ENCODE results near the gene EXOC6B.
"Not testable (repeated sequence)": the region's sequence is repeated elsewhere in the genome, so short reads cannot be mapped to it uniquely, and the experiment has no call there.

Gene EXOC6B

DNA sequence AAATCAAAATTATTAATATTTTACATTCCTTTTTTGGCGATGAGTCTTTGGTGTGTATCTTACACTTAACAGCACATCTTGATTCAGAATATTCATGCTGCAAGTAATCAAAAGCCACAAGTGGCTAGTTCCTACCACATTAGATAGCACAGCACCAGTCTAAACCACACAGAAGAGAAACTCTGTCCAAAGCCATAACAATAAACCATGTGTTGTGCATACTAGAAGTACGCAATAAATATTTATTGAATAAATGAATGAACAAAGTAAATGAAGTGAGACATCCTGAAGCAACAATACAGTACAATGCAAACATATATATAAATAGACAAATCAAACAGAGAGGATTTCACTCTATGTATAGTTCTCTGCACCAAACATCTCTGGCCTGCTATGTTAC lies 287.3 kb downstream of the EXOC6B start:
- no peak for DNase-seq

DNA sequence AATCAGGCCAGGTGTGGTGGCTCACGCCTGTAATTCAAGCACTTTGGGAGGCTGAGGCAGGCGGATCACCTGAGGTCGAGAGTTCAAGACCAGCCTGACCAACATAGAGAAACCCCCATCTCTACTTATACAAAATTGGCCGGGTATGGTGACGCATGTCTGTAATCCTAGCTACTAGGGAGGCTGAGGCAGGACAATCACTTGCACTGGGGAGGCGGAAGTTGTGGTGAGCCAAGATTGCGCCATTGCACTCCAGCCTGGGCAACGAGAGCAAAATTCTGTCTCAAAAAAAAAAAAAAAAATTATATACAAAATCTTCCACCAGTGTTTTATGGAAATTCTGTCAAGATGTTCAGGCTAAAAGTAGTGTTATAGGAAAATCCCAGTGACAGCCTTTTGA lies 290.2 kb downstream of the EXOC6B start:
- not testable (repeated sequence) for DNase-seq

DNA sequence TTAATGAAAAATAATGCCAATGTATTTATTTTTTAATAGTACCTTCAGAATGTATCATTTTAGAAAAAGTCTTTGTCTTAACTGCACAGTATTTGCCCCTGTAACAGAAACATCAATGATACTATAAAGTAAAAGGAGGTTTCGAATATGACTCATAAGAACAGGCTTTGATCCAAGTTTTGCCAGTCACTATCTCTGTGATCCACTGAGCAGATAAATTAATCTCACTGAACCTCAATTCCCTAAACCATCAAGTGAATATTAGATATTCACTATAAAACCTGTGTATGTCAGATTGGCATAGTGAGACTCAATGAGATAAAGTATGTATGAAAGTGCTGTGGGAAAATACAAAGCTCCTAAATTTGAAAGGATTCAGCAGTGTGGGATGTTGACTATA lies 292.1 kb downstream of the EXOC6B start:
- no peak for DNase-seq

DNA sequence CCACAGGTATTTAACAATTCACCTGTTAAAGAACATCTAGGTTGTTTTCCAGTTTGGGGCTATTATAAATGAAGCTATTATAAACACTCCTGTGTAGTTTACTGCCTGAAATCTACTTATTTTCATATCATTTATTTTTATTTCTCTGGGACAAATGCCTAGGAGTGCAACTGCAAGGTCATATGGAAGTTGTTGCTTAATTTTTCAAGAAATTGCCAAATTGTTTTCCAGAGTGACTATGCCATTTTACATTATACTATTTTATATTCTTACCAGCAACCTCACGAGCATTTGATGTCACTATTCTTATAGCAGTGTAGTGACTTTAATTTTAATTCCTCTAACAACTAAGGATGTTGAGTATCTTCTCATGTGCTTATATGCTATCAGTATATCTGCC lies 298.4 kb downstream of the EXOC6B start:
- DNase-seq, result no peak

DNA sequence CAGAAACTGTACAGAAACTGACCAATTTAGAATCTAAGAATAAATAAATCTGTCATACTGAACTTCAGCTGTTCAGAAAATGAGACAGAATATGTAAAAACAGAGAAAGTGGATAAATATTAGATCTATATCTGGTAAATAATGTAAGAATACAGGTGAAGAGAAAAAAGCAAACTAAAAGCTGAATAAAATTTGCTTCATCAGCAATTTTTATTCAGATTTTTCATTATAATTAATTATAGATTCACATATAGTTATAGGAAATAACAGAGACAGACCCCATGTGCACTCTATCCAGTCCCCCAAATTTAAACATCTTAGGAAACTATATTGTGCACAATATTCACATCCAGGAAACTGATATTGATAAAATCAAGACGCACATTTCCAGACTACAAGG lies 299.2 kb downstream of the EXOC6B start:
- DNase-seq, result no peak

DNA sequence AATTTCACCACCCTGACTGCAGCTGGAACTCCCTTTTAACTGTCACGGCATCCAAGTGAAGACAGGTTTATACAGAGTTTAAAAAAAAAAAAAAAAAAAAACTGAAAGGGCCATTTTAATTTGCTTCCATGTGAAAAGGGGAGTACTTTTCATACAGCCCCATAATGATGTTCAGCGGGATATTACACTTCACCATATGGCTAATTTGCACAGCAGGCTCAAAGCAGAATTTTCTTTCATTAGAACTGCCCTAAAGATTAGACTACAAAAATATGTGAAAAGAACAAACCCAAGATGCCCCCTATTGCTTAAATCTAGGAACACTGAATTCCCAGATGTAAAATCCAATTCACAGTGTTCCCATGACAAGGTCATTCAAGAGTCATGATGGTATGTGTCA lies 301.8 kb downstream of the EXOC6B start:
- DNase-seq, result no peak

DNA sequence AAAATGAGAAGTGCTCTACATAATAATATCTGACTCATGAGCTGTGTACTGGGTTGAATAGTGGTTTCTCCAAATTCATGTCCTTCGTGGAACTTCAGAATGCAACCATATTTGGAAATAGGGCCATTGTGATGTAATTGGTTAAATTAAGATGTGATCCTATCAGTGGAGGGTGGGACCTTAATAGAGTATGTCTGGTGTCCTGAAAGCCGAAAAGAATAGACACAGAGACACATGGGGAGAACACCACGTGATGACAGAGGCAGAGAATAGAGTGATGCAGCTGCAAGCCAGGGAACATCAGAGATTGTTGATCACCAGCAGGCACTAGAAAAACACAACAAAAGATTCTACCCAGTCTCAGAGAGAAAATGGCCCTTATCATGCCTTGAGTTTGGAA lies 310.1 kb downstream of the EXOC6B start:
- DNase-seq, result no peak

DNA sequence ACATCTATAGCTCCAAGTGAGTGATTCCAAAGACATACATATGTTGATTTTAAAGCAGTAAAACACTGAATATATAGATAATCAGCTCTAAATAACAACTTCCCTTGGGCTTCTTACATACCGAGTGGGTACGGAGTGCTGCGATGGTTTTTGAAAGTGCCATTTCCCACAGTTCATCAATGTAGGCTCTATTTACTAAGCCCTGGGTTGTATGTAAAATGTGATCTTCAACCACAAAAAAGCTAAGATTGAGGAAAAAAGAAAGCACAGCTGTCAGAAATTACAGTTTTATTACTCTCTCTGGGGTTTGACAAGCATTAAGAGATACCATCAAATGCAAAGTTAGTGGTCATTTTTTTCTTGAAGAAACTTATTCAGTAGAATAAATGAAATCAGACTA lies 312.8 kb downstream of the EXOC6B start:
- DNase-seq, result no peak

DNA sequence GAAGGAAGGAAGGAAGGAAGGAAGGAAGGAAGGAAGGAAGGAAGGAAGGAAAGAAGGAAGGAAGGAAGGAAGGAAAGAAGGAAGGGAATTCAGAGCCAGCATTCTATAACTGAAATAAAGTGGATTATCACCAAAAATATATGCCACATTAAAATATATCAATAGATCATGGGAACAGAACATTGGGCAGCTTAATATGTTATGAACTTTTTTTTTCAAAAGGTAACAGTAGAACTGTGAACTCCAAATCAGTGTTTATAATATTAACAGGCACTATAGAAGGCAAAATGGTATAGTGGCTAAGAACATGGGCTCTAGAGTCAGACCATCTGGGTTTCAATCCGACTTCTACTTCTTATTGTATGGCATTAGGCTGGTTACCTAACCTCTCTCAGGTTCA lies 313.5 kb downstream of the EXOC6B start:
- no peak for DNase-seq

DNA sequence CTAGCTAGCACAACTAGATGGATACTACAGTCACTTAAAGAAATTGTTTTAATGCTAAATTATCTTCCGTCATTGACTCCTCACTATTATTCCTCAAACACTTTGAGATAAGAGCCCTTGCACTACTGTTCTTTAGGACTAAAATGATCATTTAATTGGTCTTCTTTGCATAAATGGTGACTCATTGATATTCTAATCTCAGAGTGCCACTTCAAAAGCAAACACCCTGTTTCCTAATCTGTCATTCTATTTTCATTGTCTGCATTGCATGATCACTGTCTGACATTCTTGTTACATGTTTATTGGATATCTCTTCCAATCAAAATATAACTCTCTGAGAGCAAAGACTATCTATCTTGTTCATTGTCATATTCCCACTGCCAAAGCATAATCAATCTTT lies 313.9 kb downstream of the EXOC6B start:
- DNase-seq, result no peak

DNA sequence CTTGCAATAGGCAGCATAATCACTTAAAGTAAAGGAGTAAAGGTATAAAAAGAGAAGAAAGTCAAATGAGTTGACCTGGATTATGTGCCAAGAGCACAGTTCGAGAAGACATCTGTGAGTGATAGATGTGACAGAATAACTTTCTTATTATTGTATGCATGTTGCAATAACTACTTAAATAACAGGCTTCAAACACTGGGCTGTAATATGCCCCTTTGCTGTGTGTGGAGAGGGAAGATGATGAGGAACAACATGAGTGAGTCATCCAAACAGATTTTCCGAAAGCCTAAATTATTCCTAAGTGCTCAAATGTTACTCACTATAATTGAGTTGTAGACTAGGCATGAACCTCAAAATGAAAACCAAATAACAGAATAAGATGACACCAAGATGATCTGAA lies 328.1 kb downstream of the EXOC6B start:
- DNase-seq, result no peak

DNA sequence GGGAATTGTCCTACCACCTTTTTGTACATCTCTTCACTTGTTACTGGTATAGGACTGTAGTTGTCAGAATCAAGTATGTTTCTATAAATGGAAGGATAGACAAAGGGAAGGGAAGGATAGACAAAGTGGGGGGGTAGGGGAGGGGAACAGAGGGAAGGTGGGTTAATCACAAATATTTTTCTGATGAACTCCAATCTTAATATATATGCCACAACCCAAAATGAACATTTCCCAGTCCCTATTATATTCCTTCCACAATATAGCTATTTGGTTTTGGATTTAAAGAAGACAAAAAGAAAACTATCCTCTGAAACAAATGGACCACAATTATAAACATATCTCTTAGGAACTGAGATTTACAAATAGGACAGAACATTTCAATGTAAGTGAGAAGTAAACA lies 329.4 kb downstream of the EXOC6B start:
- no peak for DNase-seq

DNA sequence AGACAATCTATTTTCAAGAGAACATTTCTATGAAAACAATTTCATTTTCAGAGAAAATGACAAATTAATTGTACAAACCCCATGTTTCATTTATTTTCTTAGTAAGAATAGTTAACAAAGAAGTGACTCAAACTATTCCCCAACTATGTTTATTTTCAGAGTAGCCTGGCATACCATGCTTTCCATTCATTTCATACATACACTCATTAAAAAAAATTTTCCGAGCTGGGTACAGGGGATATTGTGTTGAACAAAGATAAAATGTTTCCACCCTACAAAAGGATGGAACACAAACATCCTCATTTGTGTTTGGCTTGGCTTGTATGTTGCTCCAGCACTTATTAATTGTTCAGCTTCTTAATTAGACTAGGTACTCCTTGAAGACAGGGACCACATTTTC lies 331.4 kb downstream of the EXOC6B start:
- DNase-seq, result no peak

DNA sequence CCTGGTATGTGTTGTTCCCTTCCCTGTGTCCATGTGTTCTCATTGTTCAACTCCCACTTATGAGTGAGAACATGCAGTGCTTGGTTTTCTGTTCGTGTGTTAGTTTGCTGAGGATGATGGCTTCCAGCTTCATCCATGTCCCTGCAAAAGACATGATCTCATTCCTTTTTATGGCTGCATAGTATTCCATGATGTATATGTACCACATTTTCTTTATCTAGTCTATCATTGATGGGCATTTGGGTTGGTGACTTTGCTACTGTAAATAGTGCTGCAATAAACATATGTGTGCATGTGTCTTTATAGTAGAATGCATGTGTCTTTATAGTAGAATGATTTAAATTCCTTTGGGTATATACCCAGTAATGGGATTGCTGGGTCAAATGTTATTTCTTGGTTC lies 341.2 kb downstream of the EXOC6B start:
- not testable (repeated sequence) for DNase-seq

DNA sequence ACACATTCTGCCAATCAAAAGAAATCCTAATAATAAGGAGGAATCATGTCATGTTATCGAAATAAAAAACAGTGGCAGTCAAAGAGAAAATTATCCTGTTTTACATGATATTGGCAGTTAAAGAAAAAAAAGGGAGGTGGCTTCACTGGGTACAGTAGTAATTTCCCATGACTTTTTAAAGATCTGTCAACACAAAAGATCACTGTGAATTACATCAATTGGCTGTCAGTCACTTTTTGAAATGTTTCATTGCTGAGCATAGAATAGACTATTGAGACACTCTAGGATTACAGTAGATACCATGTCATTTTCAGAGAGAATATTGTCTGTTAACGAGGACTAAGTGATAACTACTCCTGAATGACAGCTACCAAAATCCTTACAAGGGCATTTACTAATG lies 342.5 kb downstream of the EXOC6B start:
- DNase-seq, result no peak

DNA sequence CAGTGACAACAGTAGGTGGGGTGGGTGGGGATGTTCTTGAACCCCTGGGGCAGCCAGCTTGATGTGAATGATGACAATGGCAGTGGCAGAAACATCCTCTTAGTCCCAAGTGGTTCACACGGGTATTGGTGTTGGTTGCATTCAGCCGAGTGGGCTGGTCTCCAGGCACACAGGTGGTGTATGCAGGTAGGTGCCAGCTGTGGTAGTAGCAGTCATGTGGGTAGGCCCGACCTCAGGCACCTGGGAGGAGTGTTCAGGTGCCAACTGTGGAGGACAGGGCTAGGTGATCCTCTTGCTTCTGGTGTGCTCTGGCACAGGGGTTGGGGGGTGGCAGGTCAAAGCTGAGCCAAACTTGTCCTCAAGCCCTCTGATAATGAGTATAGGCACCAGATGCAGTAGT lies 350.6 kb downstream of the EXOC6B start:
- no peak for DNase-seq

DNA sequence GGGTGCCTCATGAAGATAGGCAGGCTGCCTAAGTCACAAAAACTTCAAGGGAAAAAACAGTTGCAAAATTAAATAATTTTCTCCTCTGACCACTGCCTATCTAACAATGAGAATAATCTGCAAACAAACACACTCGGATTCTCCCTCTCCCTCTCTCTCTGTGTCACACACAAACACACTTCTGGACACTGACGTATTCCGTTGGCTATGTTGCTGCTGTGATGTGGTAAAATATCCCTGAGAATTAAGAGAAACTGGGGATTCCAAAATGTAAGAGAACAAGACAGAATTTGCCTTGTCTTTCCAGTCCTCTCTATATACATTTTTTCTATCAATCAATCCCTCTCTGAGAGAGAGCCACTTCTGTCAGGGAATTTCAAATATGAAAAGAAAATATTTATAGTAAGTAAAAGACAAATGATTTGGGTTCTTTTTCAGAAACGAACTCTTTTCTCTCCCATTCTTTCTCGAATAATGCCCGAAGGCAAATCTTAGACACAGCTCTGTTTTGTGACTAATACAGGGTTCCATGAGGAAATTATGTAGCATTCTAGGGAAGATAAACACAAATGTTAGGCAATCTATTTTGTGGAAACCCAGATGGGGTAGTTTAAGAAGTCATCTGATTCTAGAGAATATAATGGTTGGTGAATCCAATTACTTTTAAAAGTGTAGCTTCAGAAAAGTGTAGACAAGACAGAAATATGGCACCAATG lies 367.9 kb downstream of the EXOC6B start:
- DNase-seq, result no peak

DNA sequence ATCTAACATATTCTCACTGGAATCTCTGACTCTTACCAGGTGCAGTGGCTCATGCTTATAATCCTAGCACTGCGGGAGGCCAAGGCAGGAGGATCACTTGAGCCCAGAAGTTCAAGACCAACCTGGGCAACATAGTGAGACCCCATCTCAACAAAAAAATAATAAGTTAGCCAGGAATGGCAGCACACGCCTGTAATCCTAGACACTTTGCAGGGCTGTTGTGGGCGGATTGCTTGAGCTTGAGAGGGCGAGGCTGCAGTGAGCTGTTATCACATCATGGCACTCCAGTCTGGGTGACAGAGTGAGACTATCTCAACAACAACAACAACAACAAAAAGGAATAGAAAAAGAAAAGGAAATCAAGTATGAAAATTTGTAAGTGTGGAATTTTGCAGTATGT lies 371.6 kb downstream of the EXOC6B start:
- DNase-seq, result no peak

DNA sequence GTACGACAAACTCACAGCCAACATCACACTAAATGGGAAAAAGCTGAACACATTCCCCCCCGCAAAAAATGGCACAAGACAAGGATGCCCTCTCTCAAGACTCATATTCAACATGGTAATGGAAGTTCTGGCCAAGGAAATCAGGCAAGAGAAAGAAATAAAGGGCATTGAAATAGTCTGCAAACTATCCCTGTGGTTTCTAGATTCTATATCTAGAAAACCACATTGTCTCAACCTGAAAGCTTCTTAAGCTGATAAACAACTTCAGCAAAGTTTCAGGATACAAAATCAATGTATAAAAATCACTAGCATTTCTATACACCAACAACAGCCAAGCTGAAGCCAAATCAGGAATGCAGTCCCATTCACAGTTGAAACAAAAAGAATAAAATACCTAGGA lies 383.6 kb downstream of the EXOC6B start:
- no peak for DNase-seq

DNA sequence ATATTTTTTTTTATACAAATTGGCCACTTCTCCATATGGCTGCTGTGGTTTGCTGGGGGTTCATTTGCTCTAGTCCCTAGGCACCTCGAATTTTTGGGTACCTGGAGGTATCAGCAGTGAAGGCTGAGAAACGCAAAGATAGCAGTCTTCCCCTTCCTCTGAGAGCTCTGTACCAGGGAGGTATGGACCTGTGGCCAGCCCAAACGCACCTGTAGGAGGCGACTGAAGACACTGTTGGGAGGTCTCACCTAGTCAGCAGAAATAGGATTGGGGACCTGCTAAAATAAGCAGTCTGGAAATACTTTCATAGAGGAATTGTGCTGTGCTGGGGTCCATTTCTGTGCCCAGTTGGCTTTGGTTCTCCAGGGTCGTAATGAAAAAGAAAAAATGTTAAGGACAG lies 385.9 kb downstream of the EXOC6B start:
- DNase-seq, result no peak

DNA sequence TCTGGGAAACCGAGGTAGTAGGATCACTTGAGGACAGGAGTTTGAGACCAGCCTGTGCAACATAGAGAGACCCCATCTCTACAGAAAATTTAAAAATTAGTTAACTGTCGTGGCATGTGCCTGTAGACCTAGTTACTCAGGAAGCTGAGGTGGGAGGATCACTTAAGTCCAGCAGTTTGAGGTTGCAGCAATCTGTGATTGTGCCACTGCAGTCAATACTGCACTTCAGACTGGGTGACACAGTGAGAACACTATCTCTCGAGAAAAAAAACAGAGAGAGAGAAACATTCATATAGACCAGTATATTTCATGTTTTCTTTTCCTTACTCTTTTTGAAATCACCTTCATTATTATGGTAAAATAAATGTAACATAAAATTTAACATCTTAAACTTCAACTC lies 387.5 kb downstream of the EXOC6B start:
- DNase-seq, result no peak

DNA sequence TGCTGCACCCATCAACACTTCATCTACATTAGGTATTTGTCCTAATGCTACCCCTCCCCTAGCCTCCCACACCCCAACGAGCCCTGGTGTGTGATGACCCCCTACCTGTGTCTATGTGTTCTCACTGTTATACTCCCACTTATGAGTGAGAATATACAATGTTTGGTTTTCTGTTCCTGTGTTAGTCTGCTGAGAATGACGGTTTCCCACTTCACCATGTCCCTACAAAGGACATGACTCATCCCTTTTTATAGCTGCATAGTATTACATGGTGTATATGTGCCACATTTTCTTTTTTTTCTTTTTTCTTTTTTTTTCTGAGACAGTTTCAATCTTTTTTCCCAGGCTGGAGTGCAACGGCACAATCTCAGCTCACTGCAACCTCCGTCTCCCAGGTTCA lies 394.1 kb downstream of the EXOC6B start:
- DNase-seq, result no peak

DNA sequence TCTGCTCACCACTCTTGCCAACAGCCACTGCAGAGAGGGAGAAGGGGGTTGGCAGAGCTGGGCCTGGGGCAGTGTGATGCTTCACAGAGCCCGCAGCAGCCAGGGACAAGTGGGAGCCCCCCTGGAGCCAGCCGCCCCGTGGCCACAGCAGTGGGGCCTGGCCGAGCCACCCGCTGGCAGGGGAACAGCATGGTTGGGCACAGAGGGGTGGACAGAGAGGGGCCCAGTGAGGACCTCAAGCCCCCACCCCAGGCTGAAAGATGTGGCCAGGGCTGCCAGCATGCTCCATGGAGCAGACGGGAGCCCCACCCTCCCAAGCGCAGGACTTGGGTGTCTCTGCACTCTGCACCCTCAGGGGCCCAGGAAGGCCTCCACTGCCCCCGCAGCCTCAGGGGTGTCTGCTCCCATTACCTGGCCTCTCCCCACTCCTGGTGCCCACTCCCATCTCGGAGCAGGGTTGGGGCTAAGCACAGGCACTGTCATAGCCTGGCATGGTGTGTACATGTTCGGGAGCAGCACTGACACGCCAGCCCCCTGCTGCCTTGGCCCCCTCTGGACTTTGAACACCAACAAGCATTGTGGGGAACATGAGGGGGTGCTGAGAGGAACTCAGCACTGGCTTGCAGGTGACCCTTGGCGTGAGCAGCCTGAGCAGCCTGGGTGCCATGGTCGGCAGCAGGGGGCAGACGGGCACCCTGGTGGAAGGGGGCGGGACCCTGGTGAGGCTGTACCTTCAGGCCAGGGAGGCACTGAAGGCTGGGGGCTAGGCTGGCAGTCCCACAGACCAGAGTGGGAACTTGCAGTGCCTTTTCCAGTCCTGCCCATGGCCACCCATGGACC lies 398.6 kb downstream of the EXOC6B start:
- no peak for DNase-seq

DNA sequence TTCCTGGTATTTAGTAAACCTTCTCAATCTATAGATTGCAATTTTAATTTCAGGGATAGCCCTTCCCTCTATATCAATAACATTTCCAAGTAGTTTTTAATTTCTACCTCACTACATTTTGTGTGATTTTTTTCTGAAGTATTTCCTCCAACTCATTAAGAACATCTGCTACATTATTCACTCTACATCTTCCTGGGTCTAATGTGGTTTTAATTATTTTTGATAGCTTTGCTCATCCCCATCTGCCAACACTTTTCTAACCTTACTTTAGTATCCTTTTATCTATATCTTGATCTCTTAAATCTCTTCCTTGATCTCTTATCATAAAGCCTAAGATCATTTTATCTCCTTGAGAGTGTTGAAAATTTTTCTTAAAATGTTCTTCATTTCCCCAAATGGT lies 399.8 kb downstream of the EXOC6B start:
- no peak for DNase-seq

DNA sequence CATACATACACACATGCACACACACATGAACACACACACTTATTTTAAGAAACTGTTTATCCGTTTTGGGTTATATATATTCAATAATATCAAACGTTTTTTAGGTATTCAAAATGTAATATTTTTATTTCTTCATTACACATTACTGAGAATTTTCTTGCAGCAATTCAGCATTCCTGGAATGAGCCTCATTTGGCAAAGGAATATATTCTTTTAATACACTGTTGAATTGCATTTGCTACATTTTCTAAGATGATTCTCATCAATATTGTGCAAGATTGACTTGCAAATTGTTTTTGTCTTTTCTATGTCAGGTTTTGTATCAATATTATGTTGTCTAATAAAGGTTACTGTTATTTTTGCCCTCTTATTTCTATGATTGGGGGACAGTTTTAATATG lies 402.1 kb downstream of the EXOC6B start:
- DNase-seq, result no peak

All from stimulated activated naive CD4-positive, alpha-beta T cell treated with Interleukin-2 at 50 U/mL for 16 hours (primary cell).